Measurements from ENCODE around the gene CD47. TPM values are rescaled to one million over a fixed set of nuclear protein-coding genes. Genes with fewer than 3 reads are reported as not detected.

Gene CD47
- total RNA-seq, 1 experiment from 2014 or later, result 42.5 TPM

- H3K9ac ChIP-seq (ENCODE audit: low read length), result no peak overlapping the region
- no peak for TF ChIP-seq EZH2phosphoT487 (IDR thresholded peaks at IDR 0.05; ENCODE audit: borderline replicate concordance)
- no peak for TF ChIP-seq POLR2A (IDR thresholded peaks at IDR 0.05; ENCODE audit: borderline replicate concordance, extremely low read depth, insufficient read depth, insufficient read length)
- TF ChIP-seq, protein P1, sequence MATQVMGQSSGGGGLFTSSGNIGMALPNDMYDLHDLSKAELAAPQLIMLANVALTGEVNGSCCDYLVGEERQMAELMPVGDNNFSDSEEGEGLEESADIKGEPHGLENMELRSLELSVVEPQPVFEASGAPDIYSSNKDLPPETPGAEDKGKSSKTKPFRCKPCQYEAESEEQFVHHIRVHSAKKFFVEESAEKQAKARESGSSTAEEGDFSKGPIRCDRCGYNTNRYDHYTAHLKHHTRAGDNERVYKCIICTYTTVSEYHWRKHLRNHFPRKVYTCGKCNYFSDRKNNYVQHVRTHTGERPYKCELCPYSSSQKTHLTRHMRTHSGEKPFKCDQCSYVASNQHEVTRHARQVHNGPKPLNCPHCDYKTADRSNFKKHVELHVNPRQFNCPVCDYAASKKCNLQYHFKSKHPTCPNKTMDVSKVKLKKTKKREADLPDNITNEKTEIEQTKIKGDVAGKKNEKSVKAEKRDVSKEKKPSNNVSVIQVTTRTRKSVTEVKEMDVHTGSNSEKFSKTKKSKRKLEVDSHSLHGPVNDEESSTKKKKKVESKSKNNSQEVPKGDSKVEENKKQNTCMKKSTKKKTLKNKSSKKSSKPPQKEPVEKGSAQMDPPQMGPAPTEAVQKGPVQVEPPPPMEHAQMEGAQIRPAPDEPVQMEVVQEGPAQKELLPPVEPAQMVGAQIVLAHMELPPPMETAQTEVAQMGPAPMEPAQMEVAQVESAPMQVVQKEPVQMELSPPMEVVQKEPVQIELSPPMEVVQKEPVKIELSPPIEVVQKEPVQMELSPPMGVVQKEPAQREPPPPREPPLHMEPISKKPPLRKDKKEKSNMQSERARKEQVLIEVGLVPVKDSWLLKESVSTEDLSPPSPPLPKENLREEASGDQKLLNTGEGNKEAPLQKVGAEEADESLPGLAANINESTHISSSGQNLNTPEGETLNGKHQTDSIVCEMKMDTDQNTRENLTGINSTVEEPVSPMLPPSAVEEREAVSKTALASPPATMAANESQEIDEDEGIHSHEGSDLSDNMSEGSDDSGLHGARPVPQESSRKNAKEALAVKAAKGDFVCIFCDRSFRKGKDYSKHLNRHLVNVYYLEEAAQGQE (IDR thresholded peaks at IDR 0.05; ENCODE audit: low read depth), result no peak
- no peak for TF ChIP-seq CBX3 (IDR thresholded peaks at IDR 0.05; ENCODE audit: low read depth)
- TF ChIP-seq SIN3A (IDR thresholded peaks at IDR 0.05; ENCODE audit: low read depth), result no peak
- no peak for TF ChIP-seq CTCF (IDR thresholded peaks at IDR 0.05 in 2 of 3, conservative IDR thresholded peaks at IDR 0.05 in 1 of 3; ENCODE audit: borderline replicate concordance in 1 of 3, insufficient read depth in 1 of 3, low read depth in 2 of 3, low read length in 2 of 3)
- TF ChIP-seq MAX (IDR thresholded peaks at IDR 0.05), result no peak
- H3K4me3 ChIP-seq (replicated peaks in 1 of 2; ENCODE audit: low read depth in 1 of 2, low read length in 2 of 2), result no peak overlapping the region
Measured at GRCh38 chr3:108054935-108055334, 35.9 kb downstream of the CD47 start.

More at GRCh38 chr3:108054935-108055334, 35.9 kb downstream of the CD47 start:
- Histone ChIP-seq H3K36me3 (ENCODE audit: control insufficient read depth in 1 of 2, insufficient read depth in 2 of 2, low read length in 2 of 2) (no peaks in the 10 kb centered on the region), H3K9me2 (ENCODE audit: insufficient read depth) (no peaks in the 10 kb centered on the region), H3K27ac (ENCODE audit: low read depth, low read length) (no peak overlapping the region), H3K27me3 (ENCODE audit: insufficient read depth, low read length) (no peaks in the 10 kb centered on the region), H4K20me1 (ENCODE audit: insufficient read depth) (no peaks in the 10 kb centered on the region), H3K4me1 (ENCODE audit: control insufficient read depth in 1 of 2, insufficient read depth in 2 of 2, low read length in 2 of 2) (no peaks in the 10 kb centered on the region), H3K4me2 (ENCODE audit: low read length) (no peak overlapping the region), H3K79me2 (ENCODE audit: insufficient read depth, low read length) (no peaks in the 10 kb centered on the region), H3K9me3 (ENCODE audit: control insufficient read depth in 1 of 2, insufficient read depth in 1 of 2, low read depth in 1 of 2, low read length in 2 of 2) (no peaks in the 10 kb centered on the region), H2AFZ (ENCODE audit: low read depth, low read length, poor library complexity, severe bottlenecking) (no peak overlapping the region)
- POLR2A ChIA-PET, result no interaction called here
- BruUV-seq (replicated peaks), result no TSS peak
- DNase-seq (ENCODE audit: low read depth, low spot score), result no peak
- intact Hi-C loops (cut with micrococcal nuclease), result no loop called here
- CTCF ChIA-PET, result no interaction called here
- RAD21 ChIA-PET (ENCODE audit: low non-redundant PET in 1 of 2, low total read pairs in 2 of 2, uncharacterized antibody in 2 of 2, unreplicated experiment in 2 of 2), result no interaction called here
- no peak for ATAC-seq
